Esophagus squamous epithelium (tissue), 5 donors: ENCODE measurements around the gene MBNL1. TPM values are rescaled to one million over a fixed set of nuclear protein-coding genes. Genes with fewer than 3 reads are reported as not detected.
A peak's percentile ranks its signal among the peaks of the same experiment; 100 is the strongest.

Source experiments
- DNase-seq: peaks from one replicate; lab custom pipeline; 2025; lab: John Stamatoyannopoulos, UW
- H3K27ac ChIP-seq, 4 donors: fragments of 200-600 bp; sonication (generic); one replicate each; pipeline ENCODE4 v1.5.1; 2016 to 2019; ENCODE audit warnings: mild to moderate bottlenecking in 1 of 4
- H3K27me3 ChIP-seq, 4 donors: fragments of 200-600 bp; sonication (generic); 1 replicate in 3 of 4; 2 replicates in 1 of 4; pipeline versions ENCODE4 v1.5.1 to v1.6.0; 2017 to 2021; ENCODE audit warnings: antibody characterized with exemption in 1 of 4
- H3K36me3 ChIP-seq, 3 donors: fragments of 200-600 bp; sonication (generic); one replicate each; pipeline ENCODE4 v1.5.1; 2016 to 2019
- H3K4me1 ChIP-seq, 3 donors: fragments of 200-600 bp; sonication (generic); one replicate each; pipeline ENCODE4 v1.5.1; 2017 to 2019
- H3K4me3 ChIP-seq, 4 donors: fragments of 200-600 bp; sonication (generic); 1 replicate in 3 of 4; 2 replicates in 1 of 4; pipeline ENCODE4 v1.5.1; 2016 to 2019; ENCODE audit warnings: mild to moderate bottlenecking in 2 of 4, moderate library complexity in 1 of 4
- H3K9me3 ChIP-seq, 3 donors: fragments of 200-600 bp; sonication (generic); one replicate each; pipeline ENCODE4 v1.5.1; 2016 to 2019
- POLR2A ChIP-seq, 4 donors: fragments of 450-650 bp; IDR thresholded peaks; one replicate each; pipeline ENCODE4 v1.6.1; 2017; ENCODE audit warnings: antibody characterized with exemption in 4 of 4, mild to moderate bottlenecking in 4 of 4, moderate library complexity in 3 of 4
- WGBS, 2 donors: methylation state at CpG; one replicate each; pipeline ENCODE4 v1.1.5; 2018; 5-methylcytosine and 5-hydroxymethylcytosine counted together
- intact Hi-C: fragments of 100-400 bp; cut with DNase I; formaldehyde crosslinking; loops from one replicate; pipeline ENCODE4 v1.15.0; 2022
- total RNA-seq, 4 donors: library from RNA; depleted of rRNA; stranded (reverse); fragments of >200 nt; gene quantifications; one replicate each; pipeline ENCODE4 v1.1.0, GENCODE V29; 2016
- TF ChIP-seq, protein P1 (sequence below), 6 experiments: fragments of 450-650 bp in 4 of 6; fragments of 200-600 bp in 2 of 6; sonication (generic) in 2 of 6; IDR thresholded peaks; one replicate each; pipeline ENCODE4 v1.5.1; 2016 to 2019; ENCODE audit warnings: antibody characterized with exemption in 6 of 6, mild to moderate bottlenecking in 4 of 6, moderate library complexity in 4 of 6
- donor health status: DM: yes; HTN: yes; CAD: no.

Gene MBNL1
- total RNA-seq, 4 donors from 2014 or later = 94.0 to 318 (median 161) TPM

DNA sequence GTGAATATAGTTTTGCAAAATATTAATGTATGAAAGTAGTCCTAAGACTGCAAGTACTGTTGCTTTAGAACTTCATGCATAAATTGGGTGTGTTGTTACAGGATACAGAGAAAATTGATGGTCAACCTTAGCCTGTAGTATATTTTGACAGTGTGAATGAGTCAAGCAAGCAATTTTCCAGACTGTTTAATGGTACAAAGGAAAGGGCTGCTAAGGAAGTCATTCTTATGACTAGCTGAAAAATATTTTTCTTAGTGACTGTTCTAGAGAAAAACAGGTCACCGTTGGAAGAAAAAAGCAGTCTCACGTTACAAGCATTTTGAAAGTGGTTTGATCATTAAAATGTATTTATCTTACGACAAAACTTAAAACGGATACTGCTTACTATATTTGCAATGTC lies 49.2 kb downstream of the MBNL1 start:
- 52 to 62% methylated on average over 4 of the region's 4 CpGs for WGBS, 2 donors
- Histone ChIP-seq H3K9me3 (no peaks in the 10 kb centered on the region), H3K4me1 (peaks cover 12 to 99% (median 50%) of the 10 kb centered on the region in 3 donors), H3K36me3 (no peaks in the 10 kb centered on the region), H3K4me3 (no peak overlapping the region), H3K27ac (peak overlapping the region in 3 of 4 donors; percentile 56 to 73 (median 59)), H3K27me3 (no peaks in the 10 kb centered on the region)
- intact Hi-C loops = no loop called here
- no peak for TF ChIP-seq POLR2A (IDR thresholded peaks at IDR 0.05)
- TF ChIP-seq, protein P1, sequence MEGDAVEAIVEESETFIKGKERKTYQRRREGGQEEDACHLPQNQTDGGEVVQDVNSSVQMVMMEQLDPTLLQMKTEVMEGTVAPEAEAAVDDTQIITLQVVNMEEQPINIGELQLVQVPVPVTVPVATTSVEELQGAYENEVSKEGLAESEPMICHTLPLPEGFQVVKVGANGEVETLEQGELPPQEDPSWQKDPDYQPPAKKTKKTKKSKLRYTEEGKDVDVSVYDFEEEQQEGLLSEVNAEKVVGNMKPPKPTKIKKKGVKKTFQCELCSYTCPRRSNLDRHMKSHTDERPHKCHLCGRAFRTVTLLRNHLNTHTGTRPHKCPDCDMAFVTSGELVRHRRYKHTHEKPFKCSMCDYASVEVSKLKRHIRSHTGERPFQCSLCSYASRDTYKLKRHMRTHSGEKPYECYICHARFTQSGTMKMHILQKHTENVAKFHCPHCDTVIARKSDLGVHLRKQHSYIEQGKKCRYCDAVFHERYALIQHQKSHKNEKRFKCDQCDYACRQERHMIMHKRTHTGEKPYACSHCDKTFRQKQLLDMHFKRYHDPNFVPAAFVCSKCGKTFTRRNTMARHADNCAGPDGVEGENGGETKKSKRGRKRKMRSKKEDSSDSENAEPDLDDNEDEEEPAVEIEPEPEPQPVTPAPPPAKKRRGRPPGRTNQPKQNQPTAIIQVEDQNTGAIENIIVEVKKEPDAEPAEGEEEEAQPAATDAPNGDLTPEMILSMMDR (IDR thresholded peaks at IDR 0.05) = no peak
- no peak for DNase-seq

DNA sequence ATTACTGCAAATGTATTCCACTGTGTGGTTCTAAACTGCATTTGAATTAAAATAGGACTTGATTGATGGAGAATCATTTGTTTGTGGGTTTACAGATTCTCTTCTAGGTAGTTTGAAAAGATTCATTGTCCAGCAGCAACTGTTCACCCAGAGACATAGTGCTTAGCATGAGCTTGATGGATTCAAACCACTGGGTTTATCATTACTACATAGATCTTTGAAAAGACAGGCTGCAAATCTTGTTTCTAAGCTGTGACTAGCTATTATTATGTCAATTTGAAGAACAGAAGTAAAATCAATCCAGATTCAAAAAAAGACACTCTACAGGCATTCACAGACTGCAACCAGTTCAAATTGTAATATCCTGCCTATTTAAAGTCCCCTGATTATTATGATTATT lies 49.8 kb downstream of the MBNL1 start:
- no peak overlapping the region for H3K4me3 ChIP-seq
- H3K27ac ChIP-seq = peak overlapping the region in 3 of 4 donors; percentile 56 to 73 (median 59)
- H3K9me3 ChIP-seq = no peaks in the 10 kb centered on the region
- no peak for TF ChIP-seq POLR2A (IDR thresholded peaks at IDR 0.05)
- TF ChIP-seq, protein P1 (IDR thresholded peaks at IDR 0.05) = no peak
- no peaks in the 10 kb centered on the region for H3K27me3 ChIP-seq
- H3K36me3 ChIP-seq = no peaks in the 10 kb centered on the region
- H3K4me1 ChIP-seq = peaks cover 16 to 99% (median 50%) of the 10 kb centered on the region in 3 donors
- DNase-seq = no peak
- intact Hi-C loops = no loop called here

DNA sequence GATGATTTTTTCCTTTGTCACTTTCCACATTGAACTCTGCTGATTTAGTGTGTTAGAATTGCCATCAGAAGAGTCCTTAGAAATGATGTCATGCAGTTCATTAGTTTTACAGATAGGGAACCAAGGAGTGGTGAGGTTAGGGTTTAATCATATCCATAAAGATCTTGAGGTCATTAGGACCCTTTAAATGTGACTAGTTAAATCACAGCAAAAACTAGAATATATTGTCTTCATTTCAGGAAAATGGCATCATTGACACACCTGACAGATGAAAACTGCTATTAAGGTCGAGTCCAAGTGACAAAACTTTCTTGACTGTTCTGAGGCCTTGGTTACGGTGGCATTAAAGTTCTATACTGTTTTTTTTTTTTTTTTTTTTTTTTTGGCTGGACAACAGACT lies 50.5 kb downstream of the MBNL1 start:
- intact Hi-C loops = no loop called here
- H3K4me1 ChIP-seq = peaks cover 20 to 99% (median 52%) of the 10 kb centered on the region in 3 donors
- TF ChIP-seq, protein P1 (IDR thresholded peaks at IDR 0.05) = peak in 1 of 6 experiments; percentile 5
- no peak for TF ChIP-seq POLR2A (IDR thresholded peaks at IDR 0.05)
- H3K27me3 ChIP-seq = no peaks in the 10 kb centered on the region
- no peaks in the 10 kb centered on the region for H3K9me3 ChIP-seq
- H3K36me3 ChIP-seq = no peaks in the 10 kb centered on the region
- WGBS, 2 donors = 65 to 81% methylated on average over 2 of the region's 2 CpGs
- no peak overlapping the region for H3K4me3 ChIP-seq
- DNase-seq = no peak
- peak overlapping the region in 2 of 4 donors; percentile 56 to 73 for H3K27ac ChIP-seq

DNA sequence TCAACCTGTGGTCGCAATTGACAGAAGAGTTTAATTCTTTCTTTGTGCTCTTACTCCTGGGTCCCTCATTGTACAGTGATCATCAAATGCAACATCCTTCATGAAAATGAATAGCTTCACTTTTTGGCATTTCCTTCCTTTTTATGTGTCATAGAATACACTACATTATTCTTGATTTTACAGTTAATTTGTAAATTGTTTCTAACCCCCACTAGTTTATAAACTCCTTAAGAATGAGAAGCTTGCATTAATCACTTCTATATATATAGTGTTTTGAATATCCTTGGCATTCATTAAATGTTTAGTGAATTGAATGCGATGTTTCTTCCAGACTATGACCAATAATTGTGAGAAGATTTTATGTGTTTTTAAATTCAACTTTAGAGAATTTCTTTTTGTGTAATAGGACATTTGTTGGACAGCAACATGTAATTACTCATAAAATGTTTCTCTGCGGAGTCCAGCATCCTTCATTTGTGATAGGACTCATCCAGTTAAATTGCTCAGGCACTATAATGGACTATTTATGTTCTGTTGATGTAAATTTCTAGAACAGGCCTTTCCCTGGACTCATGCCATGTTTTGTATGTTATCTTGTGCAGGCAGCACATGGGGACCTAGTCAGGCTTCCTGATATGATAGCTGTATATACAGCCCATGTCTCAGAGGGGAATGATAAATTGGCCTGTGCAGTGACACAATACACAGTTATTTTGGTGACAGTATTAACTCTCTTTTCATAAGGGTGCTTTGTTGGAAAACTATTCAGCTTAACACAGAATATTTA lies 51.3 kb downstream of the MBNL1 start:
- TF ChIP-seq, protein P1 (IDR thresholded peaks at IDR 0.05) = no peak
- TF ChIP-seq POLR2A (IDR thresholded peaks at IDR 0.05) = no peak
- peaks cover 17 to 98% (median 48%) of the 10 kb centered on the region in 3 donors for H3K4me1 ChIP-seq
- no peak overlapping the region for H3K4me3 ChIP-seq
- H3K27ac ChIP-seq = peak overlapping the region in 3 of 4 donors; percentile 27 to 51 (median 46)
- WGBS, 2 donors = 75 to 81% methylated on average over 3 of the region's 3 CpGs
- intact Hi-C loops = no loop called here
- no peaks in the 10 kb centered on the region for H3K9me3 ChIP-seq
- H3K27me3 ChIP-seq = no peaks in the 10 kb centered on the region
- DNase-seq = no peak
- H3K36me3 ChIP-seq = no peaks in the 10 kb centered on the region

DNA sequence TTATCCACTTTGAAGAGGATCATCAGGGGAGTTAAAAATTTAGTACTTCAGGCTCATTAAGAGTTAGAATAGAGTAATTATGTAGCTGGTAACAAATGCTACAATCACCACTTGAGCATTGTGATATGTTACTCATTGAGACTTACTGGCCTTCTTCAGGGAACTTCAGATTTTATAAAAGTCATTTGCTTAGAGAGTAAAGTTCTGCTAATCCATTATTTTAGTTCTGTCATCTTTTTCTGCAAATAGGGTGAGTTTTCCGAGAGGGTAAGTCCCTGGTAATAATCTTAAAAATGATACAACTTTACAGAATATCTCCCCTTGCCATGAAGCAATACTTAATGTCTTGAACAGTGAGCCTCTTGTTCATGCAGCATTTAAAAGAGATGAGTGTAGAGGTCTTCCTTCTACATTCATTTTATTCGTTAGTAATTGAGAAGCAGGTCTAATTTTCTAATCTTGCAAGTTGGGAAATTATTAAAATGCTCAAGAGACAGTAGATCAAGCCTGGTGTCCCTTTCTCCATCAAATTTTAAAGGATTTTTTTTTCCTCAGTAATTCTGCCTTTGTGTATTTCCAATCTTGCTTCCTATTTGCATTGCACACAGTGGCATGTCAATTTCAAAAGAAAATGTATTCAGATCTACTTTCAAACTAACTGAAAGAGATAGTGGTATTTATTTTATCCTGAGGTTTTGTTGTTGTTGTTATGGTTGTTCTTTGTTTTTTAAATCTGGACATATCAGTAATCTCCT lies 52.6 kb downstream of the MBNL1 start:
- no peak overlapping the region for H3K4me3 ChIP-seq
- no peak for DNase-seq
- 69% methylated on average over 2 of the region's 2 CpGs for WGBS, 2 donors
- no peaks in the 10 kb centered on the region for H3K27me3 ChIP-seq
- intact Hi-C loops = no loop called here
- no peaks in the 10 kb centered on the region for H3K9me3 ChIP-seq
- H3K4me1 ChIP-seq = peaks cover 8 to 84% (median 42%) of the 10 kb centered on the region in 3 donors
- TF ChIP-seq, protein P1 (IDR thresholded peaks at IDR 0.05) = no peak
- no peak for TF ChIP-seq POLR2A (IDR thresholded peaks at IDR 0.05)
- no peaks in the 10 kb centered on the region for H3K36me3 ChIP-seq
- peak overlapping the region in 2 of 4 donors; percentile 46 to 55 for H3K27ac ChIP-seq
